B cell (primary cell): ENCODE results near the gene DAP. TPM values are rescaled to one million over a fixed set of nuclear protein-coding genes. Genes with fewer than 3 reads are reported as not detected.

Source experiments
- ATAC-seq: fragments of 200-7000 bp; cut with Tn5 transposase; one replicate; pipeline ENCODE4 v1.10.0; 2021; ENCODE audit warnings: low read depth, mild to moderate bottlenecking, moderate number of reproducible peaks, moderate library complexity
- CTCF ChIA-PET: fragments of 350-600 bp; sonication (Branson Sonifier 250); formaldehyde crosslinking; loops from one replicate; lab custom pipeline; 2021; ENCODE audit warnings: antibody characterized with exemption, inconsistent platforms; lab: Charles Lee
- POLR2A ChIA-PET: fragments of 350-600 bp; sonication (Branson Sonifier 250); formaldehyde crosslinking; loops from one replicate; lab custom pipeline; 2021; ENCODE audit warnings: antibody characterized with exemption; lab: Charles Lee
- DNase-seq: peaks from one replicate; pipeline ENCODE4 v3.0.0; 2013
- H2AFZ ChIP-seq: 2 replicates; pipeline ENCODE4 v1.6.1; 2012; ENCODE audit warnings: mild to moderate bottlenecking, low read depth, low read length; ENCODE audit not compliant: insufficient read depth, poor library complexity, severe bottlenecking
- H3K27ac ChIP-seq, 2 donors: 1 replicate in 1 of 2; 2 replicates in 1 of 2; pipeline ENCODE4 v1.5.1; 2012 to 2013; ENCODE audit warnings: low read length in 2 of 2, mild to moderate bottlenecking in 2 of 2, moderate library complexity in 1 of 2
- H3K27me3 ChIP-seq, 4 experiments: fragments of 200-600 bp in 1 of 4; sonication (generic) in 1 of 4; replicated peaks in 1 of 4; 1 replicate in 2 of 4; 2 replicates in 2 of 4; pipeline versions ENCODE4 v1.6.1 to v1.7.0; 2013 to 2016; ENCODE audit warnings: low read length in 3 of 4, mild to moderate bottlenecking in 2 of 4, mixed read lengths in 1 of 4, moderate library complexity in 1 of 4; ENCODE audit not compliant: insufficient read depth in 4 of 4, control insufficient read depth in 3 of 4; ENCODE audit errors: control extremely low read depth in 1 of 4
- H3K36me3 ChIP-seq, 2 experiments: replicated peaks in 1 of 2; 1 replicate in 1 of 2; 2 replicates in 1 of 2; pipeline versions ENCODE4 v1.6.1 to v1.7.1; 2013; ENCODE audit warnings: low read length in 1 of 2; ENCODE audit not compliant: insufficient read depth in 2 of 2, control insufficient read depth in 1 of 2; ENCODE audit errors: control extremely low read depth in 1 of 2, extremely low read depth in 1 of 2
- H3K4me1 ChIP-seq, 2 donors: fragments of 200-600 bp in 1 of 2; sonication (generic) in 1 of 2; 1 replicate in 1 of 2; 2 replicates in 1 of 2; pipeline versions ENCODE4 v1.5.1 to v1.6.1; 2013 to 2017; ENCODE audit warnings: low read length in 2 of 2; ENCODE audit not compliant: control insufficient read depth in 2 of 2, insufficient read depth in 2 of 2
- H3K4me2 ChIP-seq: replicated peaks from 2 replicates; pipeline ENCODE3; 2012; ENCODE audit warnings: mild to moderate bottlenecking, low read depth, low read length; ENCODE audit not compliant: poor library complexity, severe bottlenecking
- H3K4me3 ChIP-seq, 5 experiments: fragments of 200-600 bp in 1 of 5; sonication (generic) in 1 of 5; 1 replicate in 3 of 5; 2 replicates in 2 of 5; pipeline versions ENCODE4 v1.5.1 to v1.7.0; 2011 to 2016; ENCODE audit warnings: low read length in 4 of 5, mild to moderate bottlenecking in 4 of 5, low read depth in 2 of 5, control low read depth in 1 of 5, moderate library complexity in 1 of 5; ENCODE audit not compliant: insufficient read depth in 1 of 5; ENCODE audit errors: control extremely low read depth in 1 of 5, extremely low read depth in 1 of 5
- H3K79me2 ChIP-seq: fragments of 200-600 bp; sonication (generic); one replicate; pipeline ENCODE4 v1.6.0; 2016; ENCODE audit warnings: low read length; ENCODE audit not compliant: control insufficient read depth, insufficient read depth
- H3K9ac ChIP-seq: fragments of 200-600 bp; sonication (generic); 2 replicates; pipeline ENCODE4 v1.6.1; 2017; ENCODE audit warnings: mild to moderate bottlenecking, low read length, moderate library complexity
- H3K9me3 ChIP-seq, 3 donors: one replicate each; pipeline versions ENCODE4 v1.6.1 to v1.7.1; 2013; ENCODE audit warnings: low read length in 2 of 3; ENCODE audit not compliant: control insufficient read depth in 2 of 3, insufficient read depth in 1 of 3; ENCODE audit errors: control extremely low read depth in 1 of 3
- H4K20me1 ChIP-seq: 2 replicates; pipeline ENCODE4 v1.6.0; 2012; ENCODE audit warnings: mild to moderate bottlenecking, low read length; ENCODE audit not compliant: insufficient read depth, control insufficient read depth, poor library complexity, severe bottlenecking
- H3K27ac Mint-ChIP-seq: one replicate; pipeline ENCODE4 v1.8.0; 2021; ENCODE audit warnings: mixed read lengths
- H3K27me3 Mint-ChIP-seq: one replicate; pipeline ENCODE4 v1.8.0; 2021; ENCODE audit warnings: mixed read lengths
- H3K4me1 Mint-ChIP-seq: one replicate; pipeline ENCODE4 v1.8.0; 2021; ENCODE audit warnings: mixed read lengths
- H3K4me3 Mint-ChIP-seq: one replicate; pipeline ENCODE4 v1.8.0; 2021; ENCODE audit warnings: mixed read lengths
- H3K9me3 Mint-ChIP-seq: one replicate; pipeline ENCODE4 v1.8.0; 2022; ENCODE audit warnings: mixed read lengths; ENCODE audit not compliant: insufficient read depth
- EZH2 ChIP-seq: IDR thresholded peaks from 2 replicates; pipeline ENCODE4 v1.6.1; 2012; ENCODE audit warnings: borderline replicate concordance, low read depth, mild to moderate bottlenecking, moderate library complexity, low read length; ENCODE audit not compliant: insufficient read depth, poor library complexity, severe bottlenecking
- WGBS: methylation state at CpG from one replicate; pipeline ENCODE4 v1.1.5; 2013; ENCODE audit warnings: missing lambda C conversion rate; ENCODE audit not compliant: insufficient coverage; 5-methylcytosine and 5-hydroxymethylcytosine counted together
- intact Hi-C: fragments of 100-400 bp; cut with micrococcal nuclease; formaldehyde crosslinking; loops from one replicate; pipeline ENCODE4 v1.10.0; 2022
- polyA plus RNA-seq: library from polyadenylated mRNA; depleted of rRNA; stranded (reverse); fragments of >200 nt; gene quantifications from 2 replicates; pipeline ENCODE4 v1.2.3, GENCODE V29; 2012
- total RNA-seq, 2 donors: library from RNA; stranded (reverse); fragments of 120-200 nt in 1 of 2; gene quantifications; 1 replicate in 1 of 2; 2 replicates in 1 of 2; pipeline versions ENCODE4 v1.2.3 to v1.2.4, GENCODE V29; 2013 to 2022
- TF ChIP-seq, protein P1 (sequence below): fragments of 200-600 bp; IDR thresholded peaks from one replicate; pipeline ENCODE4 v1.8.0; 2022; ENCODE audit warnings: antibody characterized with exemption, mild to moderate bottlenecking

The DAP gene
- total and polyA plus RNA-seq, 2 donors (not counting 1 experiment from before 2014, with no cell fraction given): 42.6 to 49.8 TPM

DNA sequence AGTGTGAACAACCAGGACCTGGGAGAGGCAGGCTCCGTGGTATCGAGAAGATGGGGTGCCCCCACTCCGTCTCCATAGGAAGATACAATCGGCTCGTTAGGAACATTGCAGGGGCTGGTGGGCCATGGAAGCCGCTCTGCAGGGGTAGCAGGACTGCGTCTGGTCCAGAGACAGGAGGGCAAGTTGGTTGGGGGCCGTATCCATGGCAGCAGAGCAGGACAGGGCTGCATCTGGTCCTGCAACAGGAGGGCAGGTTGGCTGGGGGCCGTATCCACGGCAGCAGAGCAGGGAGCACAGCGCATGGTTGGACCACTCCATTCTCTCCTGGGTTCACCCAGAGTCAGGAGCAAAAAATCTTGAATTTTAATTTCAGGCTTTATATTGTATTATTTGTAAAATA lies 99.0 kb downstream of the DAP start:
- CTCF ChIA-PET: no interaction called here
- 97% methylated on average over 10 of the region's 11 CpGs for WGBS
- H3K27ac ChIP-seq: no peak overlapping the region
- no peak overlapping the region for H3K4me2 ChIP-seq
- H3K36me3 ChIP-seq: no peaks in the 10 kb centered on the region
- no peaks in the 10 kb centered on the region for H3K9me3 ChIP-seq
- ATAC-seq (no peak), DNase-seq (no peak)
- no peaks in the 10 kb centered on the region for H3K79me2 ChIP-seq
- no peak overlapping the region for H3K9ac ChIP-seq
- intact Hi-C loops: no loop called here
- Mint-ChIP-seq H3K4me1 (no peaks in the 10 kb centered on the region), H3K9me3 (peaks cover 3% of the 10 kb centered on the region), H3K4me3 (no peak overlapping the region), H3K27me3 (no peaks in the 10 kb centered on the region), H3K27ac (no peak overlapping the region)
- POLR2A ChIA-PET: no interaction called here
- H3K4me1 ChIP-seq: no peaks in the 10 kb centered on the region
- no peak overlapping the region for H2AFZ ChIP-seq
- no peaks in the 10 kb centered on the region for H4K20me1 ChIP-seq
- no peak overlapping the region for H3K4me3 ChIP-seq
- no peaks in the 10 kb centered on the region for H3K27me3 ChIP-seq
- TF ChIP-seq, protein P1, sequence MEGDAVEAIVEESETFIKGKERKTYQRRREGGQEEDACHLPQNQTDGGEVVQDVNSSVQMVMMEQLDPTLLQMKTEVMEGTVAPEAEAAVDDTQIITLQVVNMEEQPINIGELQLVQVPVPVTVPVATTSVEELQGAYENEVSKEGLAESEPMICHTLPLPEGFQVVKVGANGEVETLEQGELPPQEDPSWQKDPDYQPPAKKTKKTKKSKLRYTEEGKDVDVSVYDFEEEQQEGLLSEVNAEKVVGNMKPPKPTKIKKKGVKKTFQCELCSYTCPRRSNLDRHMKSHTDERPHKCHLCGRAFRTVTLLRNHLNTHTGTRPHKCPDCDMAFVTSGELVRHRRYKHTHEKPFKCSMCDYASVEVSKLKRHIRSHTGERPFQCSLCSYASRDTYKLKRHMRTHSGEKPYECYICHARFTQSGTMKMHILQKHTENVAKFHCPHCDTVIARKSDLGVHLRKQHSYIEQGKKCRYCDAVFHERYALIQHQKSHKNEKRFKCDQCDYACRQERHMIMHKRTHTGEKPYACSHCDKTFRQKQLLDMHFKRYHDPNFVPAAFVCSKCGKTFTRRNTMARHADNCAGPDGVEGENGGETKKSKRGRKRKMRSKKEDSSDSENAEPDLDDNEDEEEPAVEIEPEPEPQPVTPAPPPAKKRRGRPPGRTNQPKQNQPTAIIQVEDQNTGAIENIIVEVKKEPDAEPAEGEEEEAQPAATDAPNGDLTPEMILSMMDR: no peak
- TF ChIP-seq EZH2: no peak

DNA sequence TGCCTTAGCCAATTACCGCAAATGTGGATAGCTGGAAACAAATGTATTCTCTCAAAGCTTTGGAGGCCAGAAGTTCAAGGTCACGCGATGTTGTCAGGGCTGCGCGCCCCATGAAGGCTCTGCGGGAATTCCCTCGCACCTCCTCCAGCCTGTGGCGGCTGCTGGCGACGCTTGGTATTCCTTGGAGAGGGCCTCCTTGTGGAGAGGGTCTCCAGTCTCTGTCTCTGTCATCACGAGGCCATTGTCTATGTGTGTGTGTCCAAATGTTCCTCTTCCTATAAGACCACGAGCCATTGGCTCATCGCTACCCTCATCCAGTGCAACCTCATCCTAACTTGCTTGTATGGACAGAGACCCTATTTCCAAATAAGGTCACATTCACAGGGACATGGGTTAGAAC lies 99.6 kb downstream of the DAP start:
- Mint-ChIP-seq H3K27ac (no peak overlapping the region), H3K4me1 (no peaks in the 10 kb centered on the region), H3K9me3 (peaks cover 3% of the 10 kb centered on the region), H3K4me3 (no peak overlapping the region), H3K27me3 (no peaks in the 10 kb centered on the region)
- intact Hi-C loops: no loop called here
- TF ChIP-seq, protein P1: no peak
- no peak for TF ChIP-seq EZH2
- WGBS: 96% methylated on average over 10 of the region's 13 CpGs
- Histone ChIP-seq H3K36me3 (no peaks in the 10 kb centered on the region), H4K20me1 (no peaks in the 10 kb centered on the region), H3K79me2 (no peaks in the 10 kb centered on the region), H2AFZ (no peak overlapping the region), H3K4me3 (no peak overlapping the region), H3K27ac (no peak overlapping the region), H3K4me1 (no peaks in the 10 kb centered on the region), H3K9ac (no peak overlapping the region), H3K9me3 (no peaks in the 10 kb centered on the region), H3K27me3 (no peaks in the 10 kb centered on the region), H3K4me2 (no peak overlapping the region)
- DNase-seq (no peak), ATAC-seq (no peak)
- CTCF ChIA-PET: no interaction called here
- POLR2A ChIA-PET: no interaction called here
